H1 (cell line): ENCODE results near the gene NMB. TPM values are rescaled to one million over a fixed set of nuclear protein-coding genes. Genes with fewer than 3 reads are reported as not detected.

Experiments
- ATF3 ChIP-seq: IDR thresholded peaks from 2 replicates; pipeline ENCODE4 v1.6.1; 2011; ENCODE audit warnings: low read depth, mild to moderate bottlenecking, low read length; ENCODE audit not compliant: insufficient read depth
- E2F6 ChIP-seq: IDR thresholded peaks from 2 replicates; pipeline ENCODE4 v1.6.1; 2012; ENCODE audit warnings: inconsistent platforms
- KDM4A ChIP-seq: IDR thresholded peaks from one replicate; pipeline ENCODE4 v1.7.1; 2012; ENCODE audit warnings: low read depth, mild to moderate bottlenecking, moderate library complexity, low read length, inconsistent platforms; ENCODE audit not compliant: severe bottlenecking
- SP2 ChIP-seq: IDR thresholded peaks from 2 replicates; pipeline ENCODE4 v1.6.1; 2012; ENCODE audit warnings: mild to moderate bottlenecking, low read length, inconsistent platforms
- polyA plus RNA-seq, 7 experiments: library from polyadenylated mRNA; depleted of rRNA in 3 of 7; stranded (reverse) in 5 of 7; unstranded in 2 of 7; fragments of >200 nt in 5 of 7; fragments of 200-250 nt in 2 of 7; gene quantifications; 1 replicate in 5 of 7; 2 replicates in 1 of 7; 4 replicates in 1 of 7; pipeline versions ENCODE4 v1.2.1 to v1.2.3, GENCODE V29; 2011 to 2013; ENCODE audit warnings: missing spikeins in 2 of 7, mixed read lengths in 2 of 7
- total RNA-seq: library from RNA; stranded (reverse); fragmentation: NEBNext Ultra II Directional; extraction: Animal tissue kit (Norgen Biotek cat#: 25700); gene quantifications from 2 replicates; pipeline ENCODE4 v1.2.1, GENCODE V29; 2021

The NMB gene
- total and polyA plus RNA-seq, 2 of the 8 experiments (the other 6 are each of a cell fraction or from before 2014, with no cell fraction given), result 9.3 to 13.6 TPM

DNA sequence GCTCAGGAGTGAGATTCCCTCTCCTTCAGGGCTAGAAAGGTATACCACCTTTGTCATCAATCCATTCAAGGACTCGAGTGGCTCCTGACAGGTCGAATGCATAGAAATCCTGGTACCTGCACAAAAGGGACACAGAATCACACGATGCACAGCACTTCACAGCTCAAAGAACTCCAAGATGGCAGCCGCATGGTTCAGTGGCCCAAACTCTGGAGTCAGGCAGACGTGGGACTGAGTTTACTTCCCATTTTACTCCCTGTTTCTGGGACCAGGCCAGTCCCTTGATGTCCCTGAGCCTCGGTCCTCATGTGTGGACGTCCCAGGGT is 4.5 kb downstream of the NMB start (continued):
- TF ChIP-seq SP2, result no peak
- TF ChIP-seq E2F6, result no peak
- no peak for TF ChIP-seq ATF3
- no peak for TF ChIP-seq KDM4A
- TF ChIP-seq, all 59 proteins: peak for 0
